COLO668 (cell line): Measurements from ENCODE around the gene PHACTR1.
A peak's percentile ranks its signal among the peaks of the same experiment; 100 is the strongest.
"Not testable (repeated sequence)": the region's sequence is repeated elsewhere in the genome, so short reads cannot be mapped to it uniquely, and the experiment has no call there.

Experiments
- DNase-seq: peaks from one replicate; lab custom pipeline; 2025; ENCODE audit not compliant: unreplicated experiment; lab: John Stamatoyannopoulos, UW

Gene PHACTR1

DNA sequence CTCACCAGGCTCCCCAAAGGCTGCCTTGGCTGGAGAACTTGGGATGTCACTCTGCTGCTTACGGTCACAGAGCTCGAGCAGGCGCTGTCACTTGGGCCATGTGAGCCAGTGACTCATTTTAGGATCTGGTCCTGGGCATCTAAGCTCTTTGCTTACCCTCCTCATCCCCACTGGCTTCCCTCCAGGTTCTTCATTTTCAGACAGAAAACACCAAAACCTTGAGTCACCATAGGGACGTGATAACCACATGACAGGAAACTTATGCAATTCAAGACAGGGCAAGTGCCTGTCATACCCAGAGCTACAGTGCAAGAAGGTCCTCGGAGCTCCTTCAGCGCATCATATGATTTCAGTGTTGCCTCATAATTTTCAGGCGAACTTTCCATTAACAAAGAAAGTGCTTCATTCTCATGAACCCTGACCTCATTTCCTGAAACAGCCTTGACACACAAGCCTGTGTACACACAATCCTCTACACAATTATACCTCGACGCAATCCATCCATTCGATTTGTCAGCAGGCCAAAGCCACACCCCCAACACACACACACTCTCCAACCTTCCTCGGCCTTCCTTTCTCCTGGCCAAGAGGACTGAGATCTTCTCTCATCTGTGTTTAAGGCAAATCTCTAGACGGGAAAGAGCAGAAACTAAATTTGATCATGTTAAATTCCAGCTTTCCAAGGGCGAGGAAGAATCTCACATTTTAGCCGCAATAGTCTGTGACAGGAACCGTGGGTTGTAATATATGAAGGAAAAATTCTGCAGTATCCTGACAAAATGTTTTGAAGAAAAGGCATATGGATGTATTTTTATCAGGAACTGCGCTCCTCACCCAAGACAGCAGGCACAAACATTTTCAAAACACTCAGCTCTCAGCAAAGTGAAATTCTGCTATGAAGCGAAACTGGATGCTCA, 586.4 kb downstream of the PHACTR1 start:
- no peak for DNase-seq

DNA sequence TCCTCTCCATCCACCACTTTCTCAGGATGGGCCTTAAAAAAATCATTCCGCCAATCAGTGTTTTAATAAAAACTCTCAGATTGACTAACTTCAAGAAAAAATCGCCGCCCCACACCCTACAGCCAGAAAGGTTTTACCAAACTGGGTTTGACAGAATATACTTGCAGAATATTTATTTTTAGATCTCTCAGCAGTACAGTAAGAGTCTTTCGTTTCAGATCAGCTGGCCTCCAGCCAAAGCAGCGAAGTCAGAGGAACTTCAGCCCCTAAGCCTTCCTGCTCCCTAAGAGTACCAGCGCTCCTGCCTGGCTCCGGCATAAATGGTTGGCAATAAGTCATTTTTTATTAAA, 587.1 kb downstream of the PHACTR1 start:
- no peak for DNase-seq

DNA sequence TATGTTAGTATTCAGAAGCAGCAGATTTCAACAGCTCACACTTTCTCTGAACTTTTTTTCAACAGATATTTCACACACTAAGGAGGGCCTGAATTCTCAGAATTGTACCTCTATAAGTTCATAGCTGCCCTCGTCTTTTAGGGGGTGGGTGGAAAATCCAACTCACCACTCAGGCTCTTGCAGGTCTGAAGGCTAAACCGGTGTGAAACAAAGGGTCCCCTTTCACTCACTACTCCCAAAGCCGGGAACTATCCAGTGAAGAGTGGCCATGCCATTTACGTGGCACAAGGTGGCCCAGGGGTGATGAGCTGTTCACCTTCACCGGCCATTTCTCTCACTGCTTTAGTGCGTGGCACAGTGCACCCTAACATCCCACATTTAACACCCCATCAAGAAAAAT, 587.5 kb downstream of the PHACTR1 start:
- no peak for DNase-seq

DNA sequence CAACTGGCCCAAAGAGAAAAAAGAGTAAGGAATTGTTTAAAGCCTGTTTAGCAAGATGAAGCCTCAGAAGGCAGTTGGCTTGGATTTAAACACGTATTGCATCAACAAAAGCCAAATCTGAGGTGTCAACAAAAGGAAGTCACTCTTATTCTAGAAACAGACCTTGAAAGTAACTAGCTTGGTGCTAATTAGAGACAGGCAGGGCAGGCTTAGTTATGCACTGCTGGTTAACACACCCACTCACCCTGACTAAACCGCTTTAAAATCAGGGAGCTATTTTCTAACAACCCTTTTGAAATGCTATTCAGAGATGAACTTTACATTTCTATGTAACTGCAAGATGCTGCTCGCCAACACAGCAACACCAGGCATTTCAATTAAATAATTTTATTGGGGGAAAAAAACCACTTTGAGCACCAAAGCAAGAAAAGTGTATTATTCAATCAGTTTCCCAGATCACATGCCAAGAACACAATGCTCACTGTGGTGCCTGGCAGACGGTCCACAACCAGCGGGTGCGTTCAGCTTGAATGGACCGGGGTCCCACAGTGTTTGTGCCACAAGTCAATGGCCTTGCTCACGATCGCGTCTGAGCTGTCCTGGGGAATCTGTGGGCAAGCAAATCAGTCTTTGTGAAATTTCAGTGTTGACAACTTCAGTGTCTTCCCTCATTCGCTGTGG, 588.2 kb downstream of the PHACTR1 start:
- DNase-seq = no peak

DNA sequence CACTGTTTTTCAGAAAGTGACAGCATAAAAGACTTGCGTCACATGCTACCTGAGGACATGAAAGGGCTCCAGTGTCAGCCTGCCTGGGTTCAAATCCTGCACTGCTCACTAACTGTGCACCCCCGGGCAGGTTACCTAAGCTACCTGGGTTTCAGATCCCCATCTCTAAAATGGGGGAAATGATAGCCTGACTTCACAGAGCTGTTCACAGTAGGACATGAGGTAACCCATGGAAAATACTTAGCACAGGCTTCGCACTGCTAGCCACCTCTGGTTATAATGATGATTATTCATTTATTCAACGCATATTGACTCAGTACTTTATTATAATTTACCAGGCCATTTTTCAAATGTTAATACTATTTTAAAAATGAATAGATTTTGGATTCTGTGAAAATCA, 588.7 kb downstream of the PHACTR1 start:
- DNase-seq = no peak

DNA sequence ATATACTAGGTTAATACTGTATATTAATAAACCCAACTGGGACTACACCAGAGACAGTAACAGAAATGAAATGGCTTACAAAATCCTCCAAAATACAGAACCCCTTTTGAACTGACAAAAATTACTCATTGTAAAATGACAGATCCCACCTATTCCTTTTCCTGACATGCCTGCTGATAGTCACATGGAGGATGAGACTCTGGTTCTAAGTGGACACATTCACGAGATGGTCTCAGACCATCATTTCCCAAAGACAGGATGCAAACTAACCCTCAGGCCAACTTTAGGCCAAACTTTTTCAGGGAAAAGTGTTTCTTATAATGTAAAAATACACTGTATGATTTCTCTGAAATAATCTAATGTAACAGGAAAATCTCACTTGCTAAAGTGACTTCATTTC, 589.2 kb downstream of the PHACTR1 start:
- DNase-seq = no peak

DNA sequence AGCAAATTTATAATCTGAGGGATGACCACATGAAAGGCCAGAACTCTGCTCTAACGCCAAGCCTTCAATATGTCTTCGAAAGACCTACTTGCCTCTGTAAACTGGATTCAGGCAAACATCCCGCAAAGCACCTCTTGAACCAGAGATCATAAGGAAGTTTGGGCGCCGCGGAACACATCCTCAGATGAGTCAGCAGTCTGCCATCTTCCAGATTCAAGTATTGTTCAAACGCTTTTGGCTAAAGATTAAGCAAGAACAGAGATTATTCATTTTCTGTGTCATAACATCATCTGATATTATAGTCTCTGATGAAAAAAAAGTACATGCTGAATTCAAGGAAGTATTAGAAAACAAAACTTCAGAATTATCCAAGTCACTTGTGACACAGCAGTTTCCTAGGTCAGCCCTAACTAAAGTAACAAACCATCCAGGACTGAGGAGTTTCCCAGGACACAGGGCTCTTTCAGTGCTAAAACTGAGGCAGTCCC, 591.0 kb downstream of the PHACTR1 start:
- no peak for DNase-seq

DNA sequence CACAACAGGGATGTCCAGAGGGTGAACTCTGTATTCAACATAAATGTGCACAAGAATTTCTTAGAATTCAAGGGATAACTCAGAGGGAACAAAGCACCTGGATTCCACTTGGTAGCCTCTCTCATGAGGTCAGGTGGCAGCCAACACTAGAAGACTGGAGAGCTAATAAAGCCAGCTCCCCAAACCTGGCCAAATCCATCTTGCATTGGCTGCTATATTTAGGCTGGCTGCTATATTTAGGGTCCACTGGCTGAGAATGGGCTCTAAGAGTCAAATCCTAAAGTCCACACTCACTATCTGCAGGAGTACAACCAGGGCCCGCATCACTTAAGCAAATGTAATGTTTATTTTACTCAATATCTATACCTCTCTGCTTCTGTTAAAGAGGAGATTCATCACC, 591.8 kb downstream of the PHACTR1 start:
- no peak for DNase-seq

DNA sequence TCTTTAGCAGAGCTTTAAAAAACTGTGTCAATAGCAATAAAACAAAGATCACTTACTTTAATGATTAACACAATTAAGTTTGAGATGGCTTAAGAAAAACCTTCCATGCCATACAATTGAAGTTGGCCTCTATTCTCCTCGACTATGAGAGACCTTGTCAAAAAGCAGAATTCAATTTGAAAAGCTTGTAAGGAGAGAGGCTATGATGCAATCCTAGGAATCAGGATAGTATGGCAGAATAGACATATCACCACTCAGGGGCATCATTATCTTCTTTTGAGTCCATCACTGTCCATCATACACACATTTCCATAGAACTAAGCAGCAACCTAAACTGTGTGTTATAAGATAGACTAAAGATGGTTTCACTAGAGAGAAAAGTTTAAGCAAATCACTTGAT, 594.6 kb downstream of the PHACTR1 start:
- no peak for DNase-seq

DNA sequence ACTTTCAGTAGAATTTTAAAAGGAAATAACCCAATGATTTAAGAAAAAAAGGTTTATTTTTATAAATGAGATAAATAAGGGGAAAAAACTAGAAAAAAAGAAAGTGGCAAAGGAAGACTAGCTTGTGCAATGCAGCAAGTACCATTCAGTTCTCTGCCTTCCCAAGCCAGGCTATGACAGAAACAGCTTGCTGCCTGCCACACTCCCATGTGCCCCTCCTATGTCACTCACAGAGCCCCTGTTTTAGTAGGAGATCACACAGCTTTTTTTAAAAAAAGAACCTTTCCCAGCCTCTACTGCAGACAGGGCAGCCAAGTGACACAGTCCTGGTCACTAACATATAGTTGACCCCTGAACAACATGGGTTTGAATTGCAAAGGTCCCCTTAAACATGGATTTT, 598.2 kb downstream of the PHACTR1 start:
- DNase-seq = no peak

DNA sequence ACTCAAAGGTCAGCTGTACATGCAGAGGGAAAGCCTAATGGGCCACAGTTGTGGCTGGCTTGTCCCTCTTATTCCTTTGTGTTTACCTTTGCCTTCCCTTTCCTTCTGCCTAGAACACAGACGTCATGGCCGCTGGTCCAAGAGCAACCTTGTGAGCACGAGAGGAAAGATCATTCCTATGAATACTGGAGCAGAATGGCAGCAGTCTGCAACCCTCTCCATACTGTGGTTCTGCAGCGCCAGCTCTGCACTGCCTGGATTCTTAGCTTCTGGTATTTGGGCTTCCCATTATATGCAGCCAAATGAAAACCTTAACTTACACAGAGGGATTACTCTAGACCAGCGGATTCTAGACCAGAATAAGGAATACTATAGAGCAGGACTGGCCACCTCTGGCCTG, 599.3 kb downstream of the PHACTR1 start:
- DNase-seq = no peak

DNA sequence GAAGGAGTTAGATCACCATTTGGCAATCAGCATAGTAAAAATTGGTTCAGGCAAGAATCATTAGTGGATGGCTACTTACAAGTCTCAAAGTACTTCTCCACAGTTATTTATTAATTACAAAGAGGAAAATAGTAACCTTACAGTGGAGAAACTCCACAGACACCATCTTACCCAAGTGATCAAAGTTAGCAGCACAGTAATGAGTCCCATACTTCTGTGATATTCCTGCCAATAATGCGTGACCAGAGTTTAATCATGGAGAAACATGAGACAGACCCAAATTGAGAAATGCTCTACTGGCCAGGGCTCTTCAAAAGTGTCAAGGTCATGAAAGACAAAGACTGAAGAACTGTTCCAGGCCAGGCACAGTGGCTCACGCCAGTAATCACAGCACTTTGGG, 602.3 kb downstream of the PHACTR1 start:
- no peak for DNase-seq

DNA sequence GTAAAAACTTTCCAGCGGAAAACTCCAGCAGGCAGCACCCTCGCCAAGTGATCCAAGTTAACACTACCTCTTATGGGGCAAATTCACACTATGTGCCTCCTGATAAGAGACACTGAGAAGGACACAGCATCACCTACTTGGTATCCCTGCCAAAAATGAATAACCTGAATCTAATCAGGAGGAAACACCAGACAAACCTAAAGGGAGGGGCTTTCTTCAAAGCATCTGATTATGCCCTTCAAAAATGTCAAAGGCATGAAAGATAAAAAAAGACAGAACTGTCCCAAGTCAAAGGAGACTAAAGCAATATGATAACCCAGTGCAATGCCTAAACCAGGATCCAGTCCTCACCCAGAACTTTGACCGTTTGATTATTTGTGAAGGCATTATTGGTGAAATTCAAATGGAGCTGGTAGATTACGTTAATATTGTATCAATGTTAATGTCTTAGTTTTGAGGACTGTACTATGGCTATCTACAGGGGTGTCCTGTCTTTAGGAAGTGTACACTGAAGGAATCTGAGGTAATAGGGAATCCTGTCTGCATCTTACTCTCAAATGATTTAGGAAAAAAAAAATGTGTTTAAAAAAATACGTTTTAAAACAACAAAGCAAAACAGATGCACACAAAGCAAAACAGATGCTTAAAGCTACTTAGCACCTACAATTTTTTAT, 603.5 kb downstream of the PHACTR1 start:
- DNase-seq = no peak

DNA sequence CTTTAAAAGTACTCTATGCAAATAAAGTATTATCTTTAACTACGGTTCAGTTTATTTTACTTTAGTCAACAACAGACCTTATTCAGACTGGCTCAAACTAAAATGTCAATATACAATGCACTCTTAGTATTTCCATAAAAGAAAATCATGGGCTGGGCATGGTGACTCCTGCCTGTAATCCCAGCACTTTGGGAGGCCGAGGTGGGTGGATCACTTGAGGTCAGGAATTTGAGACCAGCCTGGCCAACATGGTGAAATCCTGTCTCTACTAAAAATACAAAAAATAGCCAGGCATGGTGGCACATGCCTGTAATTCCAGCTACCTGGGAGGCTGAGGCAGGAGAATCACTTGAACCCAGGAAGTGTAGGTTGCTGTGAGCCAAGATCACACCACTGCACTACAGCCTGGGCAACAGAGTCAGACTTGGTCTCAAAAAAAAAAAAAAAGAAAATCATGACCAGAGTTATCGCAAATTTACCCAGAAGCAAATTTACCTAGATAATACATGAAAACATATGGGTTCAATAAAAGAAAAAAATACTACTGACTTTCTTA, 609.5 kb downstream of the PHACTR1 start:
- DNase-seq = not testable (repeated sequence)

DNA sequence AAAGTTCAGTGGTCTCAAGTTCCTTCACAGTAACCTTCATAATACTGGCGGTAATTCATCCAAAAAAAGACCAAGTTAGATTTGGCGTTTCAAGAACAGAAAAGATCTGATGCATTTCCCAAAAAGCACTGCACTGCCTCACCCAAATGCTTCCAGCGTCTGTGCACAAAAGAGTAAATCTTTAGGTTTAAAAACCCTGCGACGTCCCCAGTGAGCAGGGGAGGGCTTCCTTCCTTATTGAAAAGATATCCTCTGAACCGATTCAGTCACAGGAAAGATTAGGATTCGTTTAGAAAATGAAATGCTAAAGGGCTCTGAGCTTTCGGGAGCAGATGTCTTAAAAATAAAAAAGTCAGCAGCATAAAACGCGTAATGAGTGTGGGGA, 611.1 kb downstream of the PHACTR1 start:
- peak; percentile 6 for DNase-seq

DNA sequence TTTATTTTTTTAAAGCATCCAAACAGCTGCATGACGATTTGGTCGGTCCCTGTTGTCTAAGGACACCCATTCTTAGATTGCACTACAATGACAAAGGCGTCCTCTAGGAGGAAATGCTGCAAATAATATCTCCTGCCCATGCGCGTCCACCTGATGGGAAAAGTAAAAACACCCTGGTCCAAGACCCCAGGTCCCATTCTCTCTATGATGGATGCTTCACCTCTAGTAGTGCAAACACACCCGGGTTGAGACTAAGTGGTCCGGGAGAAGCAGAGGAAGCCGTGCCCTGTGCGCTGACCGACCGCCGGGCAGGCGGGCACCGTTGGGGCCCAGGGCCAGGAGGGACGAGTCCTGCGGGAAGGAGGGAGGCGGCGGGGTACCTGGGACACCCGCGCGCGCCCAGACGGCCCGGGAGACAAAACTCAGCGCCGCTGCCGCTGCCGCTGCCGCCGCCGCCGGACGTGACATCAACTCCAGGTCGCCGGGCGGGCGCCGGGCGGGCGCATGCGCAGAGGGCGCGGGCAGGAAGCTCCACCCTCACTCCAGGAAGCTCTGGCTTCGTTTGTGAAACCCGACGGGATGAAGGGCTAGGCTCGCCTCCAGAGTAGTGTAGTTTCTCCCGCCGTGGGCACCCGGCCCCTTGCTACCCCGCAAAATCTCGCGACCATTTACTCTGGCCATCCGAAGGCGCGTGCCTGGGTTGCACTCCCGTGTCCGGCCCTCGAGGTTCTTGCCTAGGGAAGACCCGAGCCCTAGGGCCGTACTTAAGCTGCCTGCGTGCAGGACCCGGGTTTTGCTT, 611.7 kb downstream of the PHACTR1 start, which contains the start of gene TBC1D7:
TSS of gene TBC1D7 (minus strand) at position 462 of the 799 bp plus-strand sequence. CDS start 1,639 bp downstream, outside the sequence.
- DNase-seq = peak; percentile 89

DNA sequence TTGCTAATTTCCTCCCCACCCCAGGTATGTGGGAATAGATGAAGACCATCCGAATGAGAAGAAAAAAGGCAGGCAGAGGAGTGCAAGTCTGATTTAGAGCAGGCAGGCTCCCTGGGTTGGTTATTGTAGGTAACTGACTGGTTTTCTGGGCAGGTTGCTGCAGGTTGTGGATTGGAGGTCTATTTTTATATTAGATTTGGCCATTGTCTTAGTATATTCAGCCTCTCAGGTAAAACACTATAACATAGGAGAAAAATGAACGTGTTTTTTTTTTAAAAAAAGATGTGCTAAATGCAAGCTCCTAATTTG, 612.3 kb downstream of the PHACTR1 start:
- no peak for DNase-seq

DNA sequence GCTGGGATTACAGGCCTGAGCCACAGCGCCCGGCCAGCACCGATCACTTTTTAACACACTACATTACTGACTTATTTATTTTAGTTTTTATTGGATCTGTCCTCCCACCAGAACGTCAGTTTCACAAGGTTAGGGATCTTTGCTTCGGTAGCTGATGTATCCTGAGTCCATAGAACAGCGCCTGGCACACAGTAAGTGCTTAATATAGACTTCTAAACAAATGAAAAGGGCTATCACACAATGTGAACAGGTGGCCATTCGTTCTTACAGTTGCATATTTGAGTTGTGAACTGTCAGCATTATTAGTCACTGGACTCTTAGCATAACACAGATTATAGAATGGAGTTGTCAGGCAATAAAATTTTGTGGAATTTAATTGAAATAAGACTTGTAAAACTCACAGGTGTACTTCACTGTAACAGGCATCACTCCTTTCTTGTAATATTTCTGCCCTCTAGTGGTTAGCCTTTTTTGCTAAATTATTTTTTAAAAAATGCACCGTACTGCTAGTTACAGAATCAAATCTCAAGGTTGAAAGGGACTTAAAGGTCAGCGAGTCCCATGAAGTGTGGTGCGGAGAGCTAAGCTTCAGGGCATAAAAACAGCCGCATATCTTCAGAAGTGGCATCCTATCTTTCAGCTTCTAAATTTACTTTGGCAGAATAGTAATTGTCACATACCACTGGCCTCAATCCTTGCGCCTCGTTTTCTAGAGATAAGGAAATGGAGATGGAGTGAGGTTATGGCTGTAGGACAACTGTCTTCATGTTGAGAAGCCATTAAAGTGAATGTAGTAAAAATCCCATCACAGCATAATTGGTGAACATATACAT, 615.2 kb downstream of the PHACTR1 start:
- DNase-seq = no peak

DNA sequence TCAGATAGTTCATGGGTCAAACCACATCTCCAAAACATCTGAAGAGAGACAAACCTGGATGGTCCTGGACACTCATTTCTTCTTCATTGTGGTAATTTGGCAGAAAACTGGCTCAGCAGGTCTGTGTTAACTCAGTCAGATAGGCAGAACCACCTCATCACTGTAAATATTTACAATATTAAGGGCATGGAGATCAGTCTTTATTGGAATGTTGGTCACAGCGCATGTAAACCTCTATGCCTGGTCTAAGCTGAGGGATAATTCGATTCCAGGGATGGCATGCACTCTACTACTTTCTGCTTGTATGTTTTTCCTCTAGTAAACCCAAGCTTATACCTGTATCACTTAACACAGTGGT, 615.8 kb downstream of the PHACTR1 start:
- DNase-seq = no peak

DNA sequence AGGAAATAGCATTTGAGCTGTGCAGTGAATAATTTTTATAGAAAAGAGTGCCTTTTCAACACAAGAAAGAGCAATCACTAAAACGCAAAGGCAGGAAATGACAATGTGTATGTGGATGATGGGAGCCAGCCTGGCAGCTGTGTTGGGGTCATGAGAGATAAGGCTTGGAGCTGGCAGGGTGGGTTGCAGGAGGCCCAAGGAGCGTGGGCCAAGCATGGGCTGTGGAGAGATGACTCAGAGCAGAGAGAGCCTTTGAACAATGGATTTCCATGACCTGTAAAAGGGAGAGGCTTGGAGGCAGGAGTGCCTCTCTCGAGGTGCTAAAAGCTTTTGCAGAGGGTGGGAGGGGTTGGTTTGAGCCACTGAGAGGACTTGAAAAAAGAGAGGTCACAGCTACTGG, 618.4 kb downstream of the PHACTR1 start:
- DNase-seq = no peak
